Esophagus squamous epithelium (tissue), 5 donors: Measurements from ENCODE around the gene ARF1. TPM values are rescaled to one million over a fixed set of nuclear protein-coding genes. Genes with fewer than 3 reads are reported as not detected.

ENCODE experiments used
- DNase-seq: peaks from one replicate; lab custom pipeline; 2025; lab: John Stamatoyannopoulos, UW
- H3K27ac ChIP-seq, 4 donors: fragments of 200-600 bp; sonication (generic); one replicate each; pipeline ENCODE4 v1.5.1; 2016 to 2019; ENCODE audit warnings: mild to moderate bottlenecking in 1 of 4
- H3K27me3 ChIP-seq, 4 donors: fragments of 200-600 bp; sonication (generic); 1 replicate in 3 of 4; 2 replicates in 1 of 4; pipeline versions ENCODE4 v1.5.1 to v1.6.0; 2017 to 2021; ENCODE audit warnings: antibody characterized with exemption in 1 of 4
- H3K36me3 ChIP-seq, 3 donors: fragments of 200-600 bp; sonication (generic); one replicate each; pipeline ENCODE4 v1.5.1; 2016 to 2019
- H3K4me1 ChIP-seq, 3 donors: fragments of 200-600 bp; sonication (generic); one replicate each; pipeline ENCODE4 v1.5.1; 2017 to 2019
- H3K4me3 ChIP-seq, 4 donors: fragments of 200-600 bp; sonication (generic); 1 replicate in 3 of 4; 2 replicates in 1 of 4; pipeline ENCODE4 v1.5.1; 2016 to 2019; ENCODE audit warnings: mild to moderate bottlenecking in 2 of 4, moderate library complexity in 1 of 4
- H3K9me3 ChIP-seq, 3 donors: fragments of 200-600 bp; sonication (generic); one replicate each; pipeline ENCODE4 v1.5.1; 2016 to 2019
- CTCF ChIP-seq, 6 experiments: fragments of 450-650 bp in 4 of 6; fragments of 200-600 bp in 2 of 6; sonication (generic) in 2 of 6; IDR thresholded peaks; one replicate each; pipeline ENCODE4 v1.5.1; 2016 to 2019; ENCODE audit warnings: antibody characterized with exemption in 6 of 6, mild to moderate bottlenecking in 4 of 6, moderate library complexity in 4 of 6
- POLR2A ChIP-seq, 4 donors: fragments of 450-650 bp; IDR thresholded peaks; one replicate each; pipeline ENCODE4 v1.6.1; 2017; ENCODE audit warnings: antibody characterized with exemption in 4 of 4, mild to moderate bottlenecking in 4 of 4, moderate library complexity in 3 of 4
- WGBS, 2 donors: methylation state at CpG; one replicate each; pipeline ENCODE4 v1.1.5; 2018; 5-methylcytosine and 5-hydroxymethylcytosine counted together
- intact Hi-C: fragments of 100-400 bp; cut with DNase I; formaldehyde crosslinking; loops from one replicate; pipeline ENCODE4 v1.15.0; 2022
- total RNA-seq, 4 donors: library from RNA; depleted of rRNA; stranded (reverse); fragments of >200 nt; gene quantifications; one replicate each; pipeline ENCODE4 v1.1.0, GENCODE V29; 2016
- donor health status: DM: yes; HTN: yes; CAD: no.

ARF1 gene
- total RNA-seq, 4 donors from 2014 or later, result 279 to 327 (median 319) TPM

- Histone ChIP-seq H3K4me1 (peaks cover 39 to 65% (median 39%) of the 10 kb centered on the region in 3 donors), H3K27ac (peak overlapping the region; percentile 98 to 100 (median 99)), H3K4me3 (peak overlapping the region; percentile 91 to 98 (median 94)), H3K9me3 (no peaks in the 10 kb centered on the region), H3K27me3 (no peaks in the 10 kb centered on the region), H3K36me3 (peaks cover 6 to 14% (median 11%) of the 10 kb centered on the region in 3 donors)
- WGBS, 2 donors, result 5 to 23% methylated on average over 4 to 7 of the region's 27 CpGs
- DNase-seq, result no peak
- TF ChIP-seq POLR2A (IDR thresholded peaks at IDR 0.05), result no peak
- no peak for TF ChIP-seq CTCF (IDR thresholded peaks at IDR 0.05)
- intact Hi-C loops, result no loop called here
Measured at GRCh38 chr1:228141226-228142044, 58.9 kb downstream of the ARF1 start.

GRCh38 chr1:228142155-228142691, 59.7 kb downstream of the ARF1 start:
- Histone ChIP-seq H3K36me3 (peaks cover 7 to 22% (median 16%) of the 10 kb centered on the region in 3 donors), H3K4me3 (peak overlapping the region; percentile 91 to 98 (median 94)), H3K27me3 (no peaks in the 10 kb centered on the region), H3K27ac (peak overlapping the region; percentile 98 to 100 (median 99)), H3K9me3 (no peaks in the 10 kb centered on the region), H3K4me1 (peaks cover 39 to 73% (median 39%) of the 10 kb centered on the region in 3 donors)
- no peak for TF ChIP-seq CTCF (IDR thresholded peaks at IDR 0.05)
- TF ChIP-seq POLR2A (IDR thresholded peaks at IDR 0.05), result no peak
- intact Hi-C loops, result no loop called here
- 0 to 28% methylated on average over 1 to 4 of the region's 16 CpGs for WGBS, 2 donors
- no peak for DNase-seq

- Histone ChIP-seq H3K4me1 (peaks cover 39 to 78% (median 42%) of the 10 kb centered on the region in 3 donors), H3K9me3 (no peaks in the 10 kb centered on the region), H3K27me3 (no peaks in the 10 kb centered on the region), H3K27ac (peak overlapping the region; percentile 98 to 100 (median 99)), H3K4me3 (peak overlapping the region; percentile 91 to 98 (median 94)), H3K36me3 (peaks cover 12 to 27% (median 16%) of the 10 kb centered on the region in 3 donors)
- DNase-seq, result no peak
- 20 to 49% methylated on average over 2 to 10 of the region's 11 CpGs for WGBS, 2 donors
- TF ChIP-seq POLR2A (IDR thresholded peaks at IDR 0.05) (no peak), CTCF (IDR thresholded peaks at IDR 0.05) (no peak)
- intact Hi-C loops, result no loop called here
Measured at GRCh38 chr1:228142701-228143136, 60.2 kb downstream of the ARF1 start.

GRCh38 chr1:228143480-228144192, 61.1 kb downstream of the ARF1 start:
- Histone ChIP-seq H3K9me3 (no peaks in the 10 kb centered on the region), H3K4me3 (peak overlapping the region in 1 of 4 donors; percentile 92), H3K36me3 (peaks cover 16 to 36% (median 20%) of the 10 kb centered on the region in 3 donors), H3K27ac (peak overlapping the region in 3 of 4 donors; percentile 98 to 100 (median 100)), H3K27me3 (no peaks in the 10 kb centered on the region), H3K4me1 (peaks cover 46 to 87% (median 51%) of the 10 kb centered on the region in 3 donors)
- DNase-seq, result no peak
- WGBS, 2 donors, result 69 to 75% methylated on average over 7 to 11 of the region's 12 CpGs
- intact Hi-C loops, result no loop called here
- TF ChIP-seq CTCF (IDR thresholded peaks at IDR 0.05) (no peak), POLR2A (IDR thresholded peaks at IDR 0.05) (no peak)
